Measurements from ENCODE around the gene MRPL45.

Gene MRPL45

GRCh38 chr17:38350035-38350434, 53.1 kb downstream of the MRPL45 start:
- no peak for DNase-seq

GRCh38 chr17:38351412-38352222, 54.6 kb downstream of the MRPL45 start, which contains the start of gene SOCS7:
Gene SOCS7 (plus strand): TSS chr17:38351844. CDS start chr17:38352053, 209 bp downstream.
- peak; percentile 95 for DNase-seq

GRCh38 chr17:38352245-38353085, 55.5 kb downstream of the MRPL45 start:
- DNase-seq: peak; percentile 21

- no peak for DNase-seq
Measured at GRCh38 chr17:38353086-38353604, 56.2 kb downstream of the MRPL45 start.

GRCh38 chr17:38353668-38354067, 56.7 kb downstream of the MRPL45 start:
- no peak for DNase-seq

GRCh38 chr17:38354466-38354865, 57.5 kb downstream of the MRPL45 start:
- no peak for DNase-seq

GRCh38 chr17:38355251-38355650, 58.3 kb downstream of the MRPL45 start:
- no peak for DNase-seq

- no peak for DNase-seq
Measured at GRCh38 chr17:38357486-38358123, 60.6 kb downstream of the MRPL45 start.

GRCh38 chr17:38358586-38359513, 61.9 kb downstream of the MRPL45 start:
- DNase-seq: no peak

GRCh38 chr17:38361694-38362465, 64.9 kb downstream of the MRPL45 start:
- no peak for DNase-seq

GRCh38 chr17:38363016-38363415, 66.0 kb downstream of the MRPL45 start:
- no peak for DNase-seq

- no peak for DNase-seq
Measured at GRCh38 chr17:38364741-38365140, 67.8 kb downstream of the MRPL45 start.

- no peak for DNase-seq
Measured at GRCh38 chr17:38369124-38369886, 72.3 kb downstream of the MRPL45 start.
